HG02885 (cell line): ENCODE measurements around the gene UPP1.
"Not testable (repeated sequence)": the region's sequence is repeated elsewhere in the genome, so short reads cannot be mapped to it uniquely, and the experiment has no call there.

Source experiments
- ATAC-seq: cut with Tn5 transposase; IDR thresholded peaks from one replicate; pipeline ENCODE4 v1.9.1; 2021; ENCODE audit warnings: mild to moderate bottlenecking; ENCODE audit not compliant: unreplicated experiment, poor library complexity

Gene UPP1

GRCh38 chr7:48089046-48090003 is at the start of gene UPP1:
TSS of gene UPP1 (plus strand) at chr7:48089265. CDS start at chr7:48094784, 5,519 bp downstream.
- peak; percentile 58 for ATAC-seq

DNA sequence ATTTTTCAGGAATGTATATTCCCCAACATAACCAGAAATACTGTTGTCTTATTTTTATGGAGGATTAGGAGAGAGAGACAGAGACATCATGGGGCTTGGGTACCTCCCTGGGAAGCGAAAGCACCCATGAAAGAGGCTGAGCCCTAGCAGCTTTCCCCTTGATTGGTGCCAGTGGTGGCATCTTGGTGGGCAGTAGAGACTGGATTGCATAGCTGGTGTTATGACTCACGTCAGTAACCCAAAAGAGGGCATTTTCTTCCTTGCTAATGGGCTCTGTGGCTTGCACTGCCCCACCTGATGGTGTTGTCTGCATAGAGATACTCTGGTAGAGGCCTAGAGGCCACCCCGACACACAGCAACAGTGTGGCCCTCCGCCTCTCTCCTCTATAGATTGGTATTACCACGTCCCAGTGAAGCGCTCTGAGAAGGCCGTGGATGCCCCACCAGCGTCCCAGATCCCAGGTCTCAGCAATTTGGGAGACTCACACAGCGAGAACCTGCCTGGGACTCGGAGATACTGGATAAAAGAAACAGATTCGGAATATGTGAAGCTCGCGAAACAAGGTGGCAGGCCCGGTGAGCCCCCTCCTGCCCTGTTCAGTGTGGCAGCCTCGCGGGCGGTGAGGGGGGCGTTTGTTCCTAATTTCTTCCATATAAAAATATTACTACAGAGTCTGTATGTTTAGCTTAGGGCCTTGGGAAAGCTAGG is 48.0 kb upstream of the UPP1 start:
- ATAC-seq = no peak

DNA sequence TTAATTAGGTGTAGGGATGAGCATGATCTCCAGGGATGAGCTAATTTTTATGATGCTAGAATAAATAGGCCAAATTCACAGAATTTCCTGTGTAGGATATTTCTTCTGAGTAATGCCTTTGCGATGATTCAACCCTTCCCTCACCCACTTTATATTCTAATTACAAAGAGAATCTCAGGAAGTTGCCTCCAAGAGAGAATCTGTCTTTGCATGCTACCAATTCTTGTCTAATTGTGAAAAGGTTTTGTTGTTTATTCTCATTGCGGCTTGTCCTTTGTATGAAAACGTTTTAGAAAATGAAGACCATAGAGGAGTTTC is 47.5 kb upstream of the UPP1 start:
- no peak for ATAC-seq

- ATAC-seq = no peak
Measured at GRCh38 chr7:48042216-48042615, 46.8 kb upstream of the UPP1 start.

- ATAC-seq = no peak
Measured at GRCh38 chr7:48042636-48043035, 46.4 kb upstream of the UPP1 start.

DNA sequence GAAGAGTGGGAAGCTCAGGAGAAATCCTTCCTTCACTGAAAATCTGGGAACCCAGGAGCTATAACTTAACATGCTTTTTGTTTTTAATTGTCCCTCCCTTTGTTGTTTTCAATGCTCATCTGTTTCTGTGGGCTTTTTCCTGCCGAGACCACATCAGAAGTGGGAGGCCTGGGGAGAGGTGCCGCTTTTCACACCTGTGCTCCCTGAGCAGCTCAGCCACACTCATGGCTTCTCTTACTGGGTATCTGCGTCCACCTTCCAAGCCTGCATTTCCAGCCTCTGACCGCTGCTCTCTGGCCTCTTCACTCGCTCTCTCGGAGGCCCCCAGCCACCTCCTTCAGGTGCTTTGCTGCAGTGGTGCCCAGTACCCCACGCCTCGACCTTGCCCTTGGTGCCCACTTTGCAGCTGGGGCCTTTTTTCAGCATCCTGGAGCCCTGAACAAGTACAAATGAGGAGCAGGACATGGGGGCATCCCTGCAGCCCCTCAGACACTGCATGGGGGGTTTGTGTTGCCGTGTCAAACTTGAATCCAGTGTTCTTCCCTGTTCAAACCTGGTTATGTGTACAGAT is 43.8 kb upstream of the UPP1 start:
- ATAC-seq = no peak

DNA sequence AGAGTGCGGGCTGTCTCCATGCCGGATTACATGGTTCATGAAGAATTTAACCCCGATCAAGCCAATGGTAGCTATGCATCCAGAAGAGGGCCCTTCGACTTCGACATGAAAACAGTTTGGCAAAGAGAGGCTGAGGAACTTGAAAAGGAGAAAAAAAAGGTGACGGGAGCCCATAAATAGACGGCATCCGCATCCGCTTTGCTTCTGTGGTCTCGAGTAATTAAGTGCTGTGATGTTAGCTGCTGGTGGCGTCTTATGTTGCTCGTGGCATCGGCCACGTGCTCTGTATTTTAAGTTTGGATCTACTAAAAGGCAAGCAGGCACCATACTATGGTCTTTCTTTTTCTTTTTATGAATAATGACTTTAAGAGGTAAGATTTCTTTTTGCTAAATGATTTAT is 42.6 kb upstream of the UPP1 start:
- ATAC-seq = no peak

GRCh38 chr7:48048113-48048512 is 41.0 kb upstream of the UPP1 start:
- no peak for ATAC-seq

GRCh38 chr7:48049850-48050249 is 39.2 kb upstream of the UPP1 start:
- no peak for ATAC-seq

DNA sequence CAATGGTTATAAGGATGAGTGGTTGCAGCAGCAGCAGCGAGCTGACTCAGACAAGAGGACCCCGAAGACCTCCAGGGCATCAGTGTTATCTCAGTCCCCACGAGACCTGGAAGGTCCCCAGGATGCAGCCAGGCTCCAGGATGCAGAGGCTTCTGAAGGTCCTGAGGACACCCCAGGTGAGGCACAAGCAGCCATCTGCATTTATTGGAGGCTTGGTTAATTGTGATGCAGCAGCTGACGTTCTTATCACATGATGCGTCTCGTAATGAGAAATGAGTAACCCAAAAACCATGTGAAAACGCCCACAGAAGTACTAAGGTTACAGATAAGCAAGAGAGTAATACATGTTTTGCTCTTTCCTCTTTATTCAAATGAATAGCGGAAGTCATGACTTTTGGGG is 36.3 kb upstream of the UPP1 start:
- ATAC-seq = peak; percentile 95

DNA sequence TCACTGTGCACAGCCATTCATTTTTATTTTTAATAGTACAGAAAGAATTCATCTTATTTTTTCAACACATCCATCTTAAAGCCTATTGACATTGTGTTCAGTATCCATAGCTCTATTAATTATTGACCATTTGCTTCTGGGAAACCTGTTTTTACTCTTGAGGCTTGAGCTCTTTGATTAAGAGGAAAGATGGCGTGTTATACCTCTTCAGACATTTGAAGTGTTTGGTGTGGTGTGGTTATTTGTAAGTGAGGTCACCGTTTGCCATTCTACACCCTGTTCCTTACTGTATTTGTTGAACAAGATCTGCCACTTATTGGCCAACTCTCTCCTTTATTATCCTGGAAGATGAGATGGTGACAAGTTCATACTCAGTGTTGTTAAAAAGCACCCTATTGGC is 35.3 kb upstream of the UPP1 start:
- no peak for ATAC-seq

DNA sequence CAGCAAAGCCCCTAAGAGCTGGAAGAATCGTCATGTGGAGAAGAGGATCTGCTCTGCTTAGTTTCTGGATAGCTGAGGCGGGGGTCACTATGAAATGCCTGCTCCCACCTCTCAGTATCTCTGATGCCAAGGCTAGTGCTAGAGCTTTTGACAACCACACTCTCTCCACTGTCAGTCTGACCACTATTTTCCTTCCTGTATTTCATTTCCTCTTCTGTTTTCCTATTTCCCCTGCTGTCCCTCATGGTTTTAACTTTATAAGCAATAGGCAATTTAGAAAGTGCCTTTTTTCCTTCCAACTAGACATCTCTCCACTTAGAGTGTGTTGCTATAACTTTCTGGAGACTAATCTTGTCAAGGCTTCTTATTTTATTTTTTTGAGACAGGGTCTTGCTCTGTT is 30.1 kb upstream of the UPP1 start:
- ATAC-seq = no peak

- no peak for ATAC-seq
Measured at GRCh38 chr7:48059706-48060105, 29.4 kb upstream of the UPP1 start.

DNA sequence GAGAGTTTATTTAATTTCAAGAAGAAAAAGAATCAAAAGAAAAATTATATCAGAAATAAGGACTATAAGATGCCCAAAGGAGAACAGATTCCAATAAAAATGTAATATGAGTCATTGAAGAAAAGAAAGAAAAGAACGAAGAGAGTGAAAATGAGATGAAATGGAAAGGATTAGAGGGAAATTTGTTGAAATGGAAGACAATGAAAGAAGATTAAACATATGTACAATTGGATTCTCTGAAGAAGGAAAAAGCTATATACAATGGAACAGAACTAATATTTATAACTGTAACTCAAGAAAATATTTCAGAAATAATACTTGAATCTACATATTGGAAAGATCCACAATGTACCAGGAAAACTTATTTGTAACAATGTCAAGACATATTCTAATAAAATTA is 25.1 kb upstream of the UPP1 start:
- no peak for ATAC-seq

GRCh38 chr7:48067475-48067874 is 21.6 kb upstream of the UPP1 start:
- no peak for ATAC-seq

DNA sequence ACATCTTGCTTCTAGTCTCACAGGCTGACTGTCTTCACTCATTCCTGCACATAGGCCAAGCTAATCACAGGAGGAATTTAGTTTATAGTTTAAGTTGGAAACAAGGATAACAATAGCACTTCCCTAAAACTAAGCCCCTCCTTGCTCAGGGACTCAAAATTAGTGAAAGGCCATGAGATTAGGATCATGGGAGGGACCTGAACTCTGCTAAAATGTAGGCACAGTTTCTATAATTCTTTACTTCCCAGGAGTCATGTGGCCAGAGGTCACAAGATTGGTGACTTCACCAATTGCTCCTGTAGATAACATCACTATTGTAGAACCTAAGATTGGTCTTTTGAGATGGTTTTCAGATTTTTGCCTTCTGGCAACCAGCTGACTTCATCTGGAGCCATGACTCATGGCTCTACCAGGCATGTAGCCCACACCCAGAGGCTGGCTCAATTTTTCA is 14.8 kb upstream of the UPP1 start:
- ATAC-seq = no peak

DNA sequence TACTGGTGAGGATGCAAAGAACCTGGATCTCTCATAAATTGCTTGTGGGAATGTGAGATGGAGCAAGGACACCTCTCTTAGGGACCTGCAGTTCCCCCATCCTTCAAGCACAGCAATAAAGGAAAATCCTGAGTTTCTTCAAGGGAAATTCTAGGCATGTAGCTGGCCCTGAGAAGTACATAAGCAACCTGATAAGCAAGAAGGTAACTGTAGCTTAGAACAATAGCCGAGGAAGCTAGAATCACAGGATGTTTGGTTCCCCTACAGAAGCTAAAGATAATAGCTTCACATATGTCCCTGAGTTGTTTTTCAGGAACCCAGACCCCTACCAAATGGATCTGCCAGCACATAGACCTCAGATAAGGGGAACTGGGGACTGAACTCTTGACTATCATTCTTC is 11.6 kb upstream of the UPP1 start:
- no peak for ATAC-seq

DNA sequence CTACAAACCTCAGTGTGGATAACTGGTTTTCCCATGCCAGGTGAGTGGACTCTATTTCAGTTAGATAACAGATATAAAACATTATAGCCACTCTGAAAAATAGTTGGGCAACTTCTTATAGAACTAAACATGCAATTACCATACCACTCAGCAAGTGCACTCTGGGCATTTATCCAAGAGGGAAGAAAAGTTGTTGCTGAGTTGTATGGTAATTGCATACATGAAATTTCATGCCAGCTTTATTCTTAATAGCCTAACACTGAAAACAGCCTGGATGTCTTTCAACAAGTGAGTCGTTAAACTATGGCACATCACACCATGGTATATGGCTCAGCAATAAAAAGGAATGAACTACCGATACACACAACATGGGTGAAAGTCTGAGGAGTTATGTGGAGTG is 10.6 kb upstream of the UPP1 start:
- ATAC-seq = no peak

DNA sequence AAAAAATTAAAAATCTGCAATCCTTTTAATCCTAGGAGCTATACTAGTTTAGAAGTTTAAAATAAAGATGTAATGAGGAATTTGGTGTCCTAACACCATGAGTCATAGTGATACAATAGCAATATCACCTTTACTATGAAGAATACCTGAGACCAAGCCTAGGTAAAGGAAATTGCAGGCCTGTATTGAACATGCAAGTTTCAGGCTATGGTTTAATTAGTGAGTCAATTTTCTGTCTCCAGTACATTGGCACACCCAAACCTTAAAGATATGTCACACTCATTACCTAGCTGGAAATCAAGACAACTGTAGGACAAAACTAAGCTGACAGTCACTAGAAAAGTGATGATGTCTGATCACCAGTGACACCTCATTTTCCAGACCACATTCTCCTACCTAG is 6.7 kb upstream of the UPP1 start:
- not testable (repeated sequence) for ATAC-seq

DNA sequence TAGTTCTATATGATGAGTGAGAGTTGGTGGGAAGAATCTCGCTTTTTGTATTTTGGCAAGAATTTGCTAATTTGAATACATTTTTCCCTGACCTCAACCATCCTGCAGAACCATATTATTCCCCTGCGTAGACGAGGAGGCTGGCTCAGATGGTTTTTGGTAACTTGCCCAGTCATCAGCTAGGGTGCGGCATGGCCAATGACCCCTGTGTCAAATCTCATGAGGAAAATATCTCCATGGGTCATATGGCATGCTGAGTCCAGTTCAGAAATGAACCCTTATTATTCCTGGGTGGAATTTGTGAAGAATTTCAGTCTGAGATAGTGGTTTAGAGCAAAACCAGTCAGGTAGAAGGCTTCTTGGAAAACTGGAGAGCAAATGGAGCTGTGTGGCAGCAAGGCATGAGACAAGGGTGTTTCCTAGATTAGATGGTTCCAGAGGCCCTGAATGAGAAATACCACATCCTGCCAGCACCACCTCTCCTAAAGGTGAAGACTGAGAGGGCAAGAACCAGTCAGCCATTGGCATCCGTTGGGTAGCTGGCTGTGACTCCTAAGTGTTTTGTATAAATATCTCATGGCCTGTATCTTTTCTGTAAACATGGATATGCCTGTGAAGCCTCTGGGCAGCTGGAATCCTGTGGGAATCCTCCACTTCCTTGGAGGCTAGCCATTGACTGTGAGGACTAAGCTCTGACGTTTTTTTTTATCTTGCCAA is 5.8 kb upstream of the UPP1 start:
- no peak for ATAC-seq
